HG02840 (cell line): Measurements from ENCODE around the gene ITGAD.
"Not testable (repeated sequence)": the region's sequence is repeated elsewhere in the genome, so short reads cannot be mapped to it uniquely, and the experiment has no call there.

Source experiments
- ATAC-seq: cut with Tn5 transposase; IDR thresholded peaks from one replicate; pipeline ENCODE4 v1.9.1; 2021; ENCODE audit warnings: mild to moderate bottlenecking, moderate library complexity, moderate number of reproducible peaks; ENCODE audit not compliant: unreplicated experiment, low FRiP score

The ITGAD gene

GRCh38 chr16:31428638-31429247 lies 35.6 kb downstream of the ITGAD start:
- ATAC-seq, result no peak

- no peak for ATAC-seq
Measured at GRCh38 chr16:31429314-31429713, 36.2 kb downstream of the ITGAD start.

- no peak for ATAC-seq
Measured at GRCh38 chr16:31429796-31430195, 36.7 kb downstream of the ITGAD start.

GRCh38 chr16:31430380-31431052 lies 37.4 kb downstream of the ITGAD start:
- no peak for ATAC-seq

GRCh38 chr16:31435341-31436220 lies 42.4 kb downstream of the ITGAD start:
- no peak for ATAC-seq

GRCh38 chr16:31436221-31437045 lies 43.3 kb downstream of the ITGAD start:
- ATAC-seq, result no peak

GRCh38 chr16:31438414-31438813 lies 45.3 kb downstream of the ITGAD start:
- no peak for ATAC-seq

- not testable (repeated sequence) for ATAC-seq
Measured at GRCh38 chr16:31439023-31439422, 45.9 kb downstream of the ITGAD start.

GRCh38 chr16:31439519-31439918 lies 46.4 kb downstream of the ITGAD start:
- no peak for ATAC-seq

GRCh38 chr16:31440516-31441184 lies 47.5 kb downstream of the ITGAD start:
- no peak for ATAC-seq

GRCh38 chr16:31441956-31442355 lies 48.8 kb downstream of the ITGAD start:
- ATAC-seq, result no peak

GRCh38 chr16:31445931-31446330 lies 52.8 kb downstream of the ITGAD start:
- ATAC-seq, result not testable (repeated sequence)

GRCh38 chr16:31451201-31451600 lies 58.1 kb downstream of the ITGAD start:
- no peak for ATAC-seq

GRCh38 chr16:31451681-31452351 lies 58.7 kb downstream of the ITGAD start:
- no peak for ATAC-seq

GRCh38 chr16:31452631-31453106 lies 59.5 kb downstream of the ITGAD start:
- ATAC-seq, result no peak

GRCh38 chr16:31453255-31454204 lies 60.4 kb downstream of the ITGAD start:
- ATAC-seq, result no peak

GRCh38 chr16:31455601-31456314 lies 62.6 kb downstream of the ITGAD start:
- ATAC-seq, result no peak

- ATAC-seq, result no peak
Measured at GRCh38 chr16:31456988-31457360, 63.8 kb downstream of the ITGAD start.
